ENCODE results near the gene IGSF6. TPM values are rescaled to one million over a fixed set of nuclear protein-coding genes. Genes with fewer than 3 reads are reported as not detected.
"Not testable (repeated sequence)": the region's sequence is repeated elsewhere in the genome, so short reads cannot be mapped to it uniquely, and the experiment has no call there.

The IGSF6 gene
- total and polyA plus RNA-seq, 2 experiments from 2014 or later: 0.14 TPM; not detected in 1

DNA sequence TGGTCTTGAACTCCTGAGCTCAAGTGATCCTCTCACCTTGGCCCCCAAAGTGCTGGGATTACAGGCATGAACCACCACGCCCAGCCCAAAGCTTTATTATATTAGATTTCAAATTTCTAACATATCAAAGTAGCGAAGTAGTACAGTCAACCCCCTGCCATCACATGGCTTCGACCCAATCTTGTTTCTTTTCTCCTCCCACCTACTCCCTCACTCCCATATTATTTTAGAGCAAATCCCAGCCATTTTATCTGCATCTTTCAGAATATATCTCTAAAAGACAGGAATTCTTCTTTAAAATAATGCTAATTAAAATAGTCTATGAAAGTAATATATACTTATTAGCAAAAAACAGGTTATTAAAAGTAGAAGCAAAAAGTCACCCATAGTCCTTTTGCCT, 893 bp downstream of the IGSF6 start:
- Histone ChIP-seq H3K4me2 (ENCODE audit: unreplicated experiment) (no peak overlapping the region), H3K4me1 (ENCODE audit: insufficient read depth) (peaks cover 10% of the 10 kb centered on the region; the same call in 1 of the 2 replicates), H3K79me2 (ENCODE audit: insufficient read depth) (peaks cover 93% of the 10 kb centered on the region), H3K27ac (no peak overlapping the region), H2AFZ (no peak overlapping the region), H3K4me3 (no peak overlapping the region), H3K9me3 (ENCODE audit: low read depth) (no peaks in the 10 kb centered on the region), H4K20me1 (ENCODE audit: insufficient read depth) (no peaks in the 10 kb centered on the region), H3K9me2 (ENCODE audit: insufficient read depth) (no peaks in the 10 kb centered on the region), H3K9ac (no peak overlapping the region), H3K27me3 (replicated peaks; ENCODE audit: insufficient read depth) (no peaks in the 10 kb centered on the region), H3K36me3 (ENCODE audit: low read depth) (peaks cover 13% of the 10 kb centered on the region; the same call in 1 of the 2 replicates), H3F3A (ENCODE audit: insufficient read depth) (peaks cover 20% of the 10 kb centered on the region; the same call in 1 of the 2 replicates)
- DNase-seq: no peak
- TF ChIP-seq EZH2 (IDR thresholded peaks at IDR 0.05; ENCODE audit: insufficient read depth, poor library complexity, severe bottlenecking): no peak
- TF ChIP-seq EZH2phosphoT487 (IDR thresholded peaks at IDR 0.05; ENCODE audit: insufficient read depth, low read depth): no peak
- in situ Hi-C loops (cut with MboI): no loop called here
- 90 to 95% methylated on average over 3 of the region's 3 CpGs for WGBS, 2 experiments (ENCODE audit: low coverage in 1 of 2, low lambda C conversion rate in 2 of 2, missing lambda C conversion rate in 2 of 2)

DNA sequence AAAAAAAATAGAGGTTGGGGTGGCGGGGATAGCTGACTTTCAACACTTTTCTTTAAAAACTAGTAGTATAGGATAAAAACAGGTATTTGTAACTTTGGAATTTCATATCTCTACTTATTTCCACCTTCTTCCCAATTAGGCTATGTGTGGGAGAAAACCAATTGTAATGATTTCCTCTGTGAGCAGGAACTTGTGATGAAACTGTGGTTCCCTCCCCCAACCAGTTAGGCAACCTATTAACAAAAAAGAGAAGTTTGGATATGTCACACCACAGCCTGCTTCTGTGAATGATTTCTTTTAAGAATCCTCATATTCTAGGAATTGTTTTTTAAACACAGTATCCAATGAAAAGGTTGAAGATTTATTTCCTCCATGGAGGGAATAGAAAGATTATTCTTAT, 1.9 kb downstream of the IGSF6 start:
- in situ Hi-C loops (cut with MboI): no loop called here
- Histone ChIP-seq H3K27me3 (replicated peaks; ENCODE audit: insufficient read depth) (no peaks in the 10 kb centered on the region), H3K27ac (no peak overlapping the region), H3K4me2 (ENCODE audit: unreplicated experiment) (no peak overlapping the region), H4K20me1 (ENCODE audit: insufficient read depth) (no peaks in the 10 kb centered on the region), H3K9ac (no peak overlapping the region), H3K79me2 (ENCODE audit: insufficient read depth) (peaks cover 97% of the 10 kb centered on the region), H2AFZ (no peak overlapping the region), H3K36me3 (ENCODE audit: low read depth) (0 out of 2 replicates have a peak, but pooled peaks cover 4% of the 10 kb centered on the region), H3K9me3 (ENCODE audit: low read depth) (no peaks in the 10 kb centered on the region), H3K9me2 (ENCODE audit: insufficient read depth) (no peaks in the 10 kb centered on the region), H3K4me3 (no peak overlapping the region), H3K4me1 (ENCODE audit: insufficient read depth) (peaks cover 20% of the 10 kb centered on the region), H3F3A (ENCODE audit: insufficient read depth) (peaks cover 12% of the 10 kb centered on the region; the same call in 1 of the 2 replicates)
- WGBS, 2 experiments (ENCODE audit: low coverage in 1 of 2, low lambda C conversion rate in 2 of 2, missing lambda C conversion rate in 2 of 2): 100% methylated on average over 1 of the region's 1 CpG
- peak; percentile 45 for DNase-seq
- TF ChIP-seq EZH2 (IDR thresholded peaks at IDR 0.05; ENCODE audit: insufficient read depth, poor library complexity, severe bottlenecking) (no peak), EZH2phosphoT487 (IDR thresholded peaks at IDR 0.05; ENCODE audit: insufficient read depth, low read depth) (no peak)

DNA sequence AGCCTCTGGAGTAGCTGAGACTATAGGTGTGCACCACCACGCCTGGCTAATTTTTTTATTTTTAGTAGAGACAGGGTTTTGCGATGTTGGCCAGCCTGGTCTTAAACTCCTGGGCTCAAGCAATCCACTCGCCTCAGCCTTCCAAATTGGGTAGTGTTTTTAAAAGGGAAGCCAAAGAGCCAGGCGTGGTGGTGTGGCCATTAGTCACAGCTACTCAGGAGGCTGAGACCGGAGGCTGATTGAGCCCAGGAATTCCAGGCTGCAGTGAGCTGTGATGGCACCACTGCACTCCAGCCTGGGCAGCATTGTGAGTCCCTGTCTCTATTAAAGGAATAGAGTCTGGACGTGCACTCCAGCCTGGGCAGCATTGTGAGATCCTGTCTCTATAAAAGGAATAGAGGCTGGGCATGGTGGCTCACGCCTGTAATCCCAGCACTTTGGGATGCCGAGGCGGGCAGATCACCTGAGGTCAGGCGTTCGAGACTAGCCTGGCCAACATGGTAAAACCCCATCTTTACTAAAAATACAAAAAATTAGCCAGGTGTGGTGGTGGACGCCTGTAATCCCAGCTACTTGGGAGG, 2.5 kb downstream of the IGSF6 start:
- H3K9me2 ChIP-seq (ENCODE audit: insufficient read depth); H3K27me3 ChIP-seq (replicated peaks; ENCODE audit: insufficient read depth); H3K9me3 ChIP-seq (ENCODE audit: low read depth); DNase-seq; H4K20me1 ChIP-seq (ENCODE audit: insufficient read depth); H3K4me3 ChIP-seq; H2AFZ ChIP-seq; H3K36me3 ChIP-seq (ENCODE audit: low read depth); H3K27ac ChIP-seq; in situ Hi-C loops (cut with MboI); H3F3A ChIP-seq (ENCODE audit: insufficient read depth); H3K4me2 ChIP-seq (ENCODE audit: unreplicated experiment); H3K9ac ChIP-seq: not testable (repeated sequence)
- Histone ChIP-seq H3K79me2 (ENCODE audit: insufficient read depth) (peaks cover 97% of the 10 kb centered on the region), H3K4me1 (ENCODE audit: insufficient read depth) (peaks cover 24% of the 10 kb centered on the region)
- WGBS, 2 experiments (ENCODE audit: low coverage in 1 of 2, low lambda C conversion rate in 2 of 2, missing lambda C conversion rate in 2 of 2): 94 to 96% methylated on average over 12 of the region's 12 CpGs

DNA sequence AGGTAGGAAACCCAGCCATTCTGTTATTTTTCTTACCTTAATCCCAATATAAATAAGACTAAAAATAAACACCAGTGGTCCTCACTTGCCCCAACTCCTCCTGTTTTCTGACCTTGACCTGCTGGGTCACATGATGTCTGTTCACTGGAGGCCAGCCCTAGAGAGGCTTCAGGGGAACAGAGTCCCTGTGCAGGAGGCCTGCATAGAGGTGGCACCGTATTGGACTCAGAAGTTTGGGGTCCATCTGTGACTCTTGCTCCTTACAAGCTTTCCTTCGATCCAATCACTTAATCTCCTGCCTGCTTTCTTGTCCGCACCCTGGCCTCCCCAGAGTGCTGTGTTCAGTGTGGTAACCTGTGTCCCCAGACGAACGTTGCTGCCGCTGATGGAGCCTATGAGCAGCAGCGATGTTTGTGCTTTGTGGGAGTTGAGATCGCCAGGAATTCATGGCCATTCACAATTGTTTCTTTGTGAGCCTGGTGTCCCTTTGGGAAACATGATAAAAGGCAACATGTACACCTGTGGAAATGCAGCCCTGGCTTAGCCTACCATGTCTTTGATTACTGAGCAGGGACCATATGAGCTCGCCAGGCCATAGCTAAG, 4.7 kb downstream of the IGSF6 start:
- Histone ChIP-seq H3K9me3 (ENCODE audit: low read depth) (no peaks in the 10 kb centered on the region), H3F3A (ENCODE audit: insufficient read depth) (0 out of 2 replicates have a peak, but pooled peaks cover 8% of the 10 kb centered on the region), H3K4me1 (ENCODE audit: insufficient read depth) (peaks cover 28% of the 10 kb centered on the region), H3K4me2 (ENCODE audit: unreplicated experiment) (no peak overlapping the region), H3K27ac (no peak overlapping the region), H3K27me3 (replicated peaks; ENCODE audit: insufficient read depth) (no peaks in the 10 kb centered on the region), H3K9ac (no peak overlapping the region), H3K9me2 (ENCODE audit: insufficient read depth) (no peaks in the 10 kb centered on the region), H3K4me3 (no peak overlapping the region), H3K36me3 (ENCODE audit: low read depth) (no peaks in the 10 kb centered on the region), H2AFZ (no peak overlapping the region), H4K20me1 (ENCODE audit: insufficient read depth) (no peaks in the 10 kb centered on the region), H3K79me2 (ENCODE audit: insufficient read depth) (peaks cover 100% of the 10 kb centered on the region)
- DNase-seq: no peak
- in situ Hi-C loops (cut with MboI): no loop called here
- 90 to 93% methylated on average over 9 of the region's 9 CpGs for WGBS, 2 experiments (ENCODE audit: low coverage in 1 of 2, low lambda C conversion rate in 2 of 2, missing lambda C conversion rate in 2 of 2)
- no peak for TF ChIP-seq EZH2 (IDR thresholded peaks at IDR 0.05; ENCODE audit: insufficient read depth, poor library complexity, severe bottlenecking)
- no peak for TF ChIP-seq EZH2phosphoT487 (IDR thresholded peaks at IDR 0.05; ENCODE audit: insufficient read depth, low read depth)
